ENCODE data around the gene NR1I2. TPM values are rescaled to one million over a fixed set of nuclear protein-coding genes. Genes with fewer than 3 reads are reported as not detected.

NR1I2 gene
- total RNA-seq, 1 donor from 2014 or later: 0.69 TPM

GRCh38 chr3:119763466-119763865, 18.4 kb upstream of the NR1I2 start:
- Mint-ChIP-seq H3K4me1 (peaks cover 3% of the 10 kb centered on the region), H3K9me3 (peaks cover 8% of the 10 kb centered on the region), H3K4me3 (no peak overlapping the region), H3K27ac (no peak overlapping the region), H3K27me3 (ENCODE audit: insufficient read depth, low read depth) (no peaks in the 10 kb centered on the region), H3K36me3 (peaks cover 16% of the 10 kb centered on the region)
- Histone ChIP-seq H3K36me3 (no peaks in the 10 kb centered on the region), H3K4me3 (no peak overlapping the region), H3K4me2 (no peak overlapping the region), H3K4me1 (no peaks in the 10 kb centered on the region), H3K9me3 (ENCODE audit: low read depth) (peaks cover 3% of the 10 kb centered on the region), H3K9ac (no peak overlapping the region), H2AFZ (replicated peaks) (no peak overlapping the region), H3K27ac (no peak overlapping the region), H3K27me3 (no peaks in the 10 kb centered on the region), H3K79me2 (ENCODE audit: low read depth) (no peaks in the 10 kb centered on the region), H3F3A (ENCODE audit: low read depth) (no peaks in the 10 kb centered on the region), H4K20me1 (ENCODE audit: low read depth) (no peaks in the 10 kb centered on the region)
- TF ChIP-seq EZH2 (IDR thresholded peaks at IDR 0.05): no peak
- DNase-seq (ENCODE audit: low spot score): no peak

GRCh38 chr3:119765239-119765638, 16.7 kb upstream of the NR1I2 start:
- no peaks in the 10 kb centered on the region for H3F3A ChIP-seq (ENCODE audit: low read depth)
- no peak overlapping the region for H3K9ac ChIP-seq
- no peak overlapping the region for H3K27ac Mint-ChIP-seq
- H3K27ac ChIP-seq: no peak overlapping the region
- no peak overlapping the region for H3K4me3 Mint-ChIP-seq
- H3K79me2 ChIP-seq (ENCODE audit: low read depth): no peaks in the 10 kb centered on the region
- H3K4me2 ChIP-seq: no peak overlapping the region
- peaks cover 3% of the 10 kb centered on the region for H3K9me3 ChIP-seq (ENCODE audit: low read depth)
- H3K4me1 Mint-ChIP-seq: peaks cover 3% of the 10 kb centered on the region
- H3K27me3 ChIP-seq: no peaks in the 10 kb centered on the region
- H3K4me3 ChIP-seq: no peak overlapping the region
- no peaks in the 10 kb centered on the region for H3K27me3 Mint-ChIP-seq (ENCODE audit: insufficient read depth, low read depth)
- H3K36me3 ChIP-seq: no peaks in the 10 kb centered on the region
- peaks cover 8% of the 10 kb centered on the region for H3K9me3 Mint-ChIP-seq
- DNase-seq (ENCODE audit: low spot score): no peak
- TF ChIP-seq CTCF (IDR thresholded peaks at IDR 0.05) (no peak), EZH2 (IDR thresholded peaks at IDR 0.05) (no peak), EZH2phosphoT487 (IDR thresholded peaks at IDR 0.05) (no peak)
- no peaks in the 10 kb centered on the region for H3K4me1 ChIP-seq
- no peaks in the 10 kb centered on the region for H4K20me1 ChIP-seq (ENCODE audit: low read depth)
- peaks cover 11% of the 10 kb centered on the region for H3K36me3 Mint-ChIP-seq
- no peak overlapping the region for H2AFZ ChIP-seq (replicated peaks)

GRCh38 chr3:119767936-119768601, 13.8 kb upstream of the NR1I2 start:
- Histone ChIP-seq H2AFZ (replicated peaks) (no peak overlapping the region), H3K9ac (no peak overlapping the region), H3F3A (ENCODE audit: low read depth) (no peaks in the 10 kb centered on the region), H3K36me3 (no peaks in the 10 kb centered on the region), H3K4me3 (no peak overlapping the region), H4K20me1 (ENCODE audit: low read depth) (no peaks in the 10 kb centered on the region), H3K27me3 (no peaks in the 10 kb centered on the region), H3K79me2 (ENCODE audit: low read depth) (no peaks in the 10 kb centered on the region), H3K4me1 (no peaks in the 10 kb centered on the region), H3K4me2 (no peak overlapping the region), H3K9me3 (ENCODE audit: low read depth) (no peaks in the 10 kb centered on the region), H3K27ac (no peak overlapping the region)
- Mint-ChIP-seq H3K27ac (no peak overlapping the region), H3K4me3 (no peak overlapping the region), H3K9me3 (peaks cover 4% of the 10 kb centered on the region), H3K27me3 (ENCODE audit: insufficient read depth, low read depth) (no peaks in the 10 kb centered on the region), H3K36me3 (peaks cover 3% of the 10 kb centered on the region), H3K4me1 (peaks cover 3% of the 10 kb centered on the region)
- TF ChIP-seq CTCF (IDR thresholded peaks at IDR 0.05) (no peak), EZH2 (IDR thresholded peaks at IDR 0.05) (no peak), EZH2phosphoT487 (IDR thresholded peaks at IDR 0.05) (no peak)
- no peak for DNase-seq (ENCODE audit: low spot score)

GRCh38 chr3:119768668-119769393, 13.1 kb upstream of the NR1I2 start:
- H3K9ac ChIP-seq: no peak overlapping the region
- Mint-ChIP-seq H3K36me3 (peaks cover 3% of the 10 kb centered on the region), H3K27ac (no peak overlapping the region), H3K4me3 (no peak overlapping the region), H3K4me1 (peaks cover 3% of the 10 kb centered on the region), H3K27me3 (ENCODE audit: insufficient read depth, low read depth) (no peaks in the 10 kb centered on the region), H3K9me3 (peaks cover 4% of the 10 kb centered on the region)
- no peak overlapping the region for H3K4me3 ChIP-seq
- H3K79me2 ChIP-seq (ENCODE audit: low read depth): no peaks in the 10 kb centered on the region
- H4K20me1 ChIP-seq (ENCODE audit: low read depth): no peaks in the 10 kb centered on the region
- no peaks in the 10 kb centered on the region for H3F3A ChIP-seq (ENCODE audit: low read depth)
- no peaks in the 10 kb centered on the region for H3K4me1 ChIP-seq
- no peaks in the 10 kb centered on the region for H3K9me3 ChIP-seq (ENCODE audit: low read depth)
- no peak for DNase-seq (ENCODE audit: low spot score)
- no peak overlapping the region for H3K4me2 ChIP-seq
- no peak overlapping the region for H3K27ac ChIP-seq
- H2AFZ ChIP-seq (replicated peaks): no peak overlapping the region
- no peaks in the 10 kb centered on the region for H3K27me3 ChIP-seq
- no peaks in the 10 kb centered on the region for H3K36me3 ChIP-seq
- TF ChIP-seq EZH2 (IDR thresholded peaks at IDR 0.05) (no peak), CTCF (IDR thresholded peaks at IDR 0.05) (no peak), EZH2phosphoT487 (IDR thresholded peaks at IDR 0.05) (no peak)
